ENCODE results near the gene KRT25. TPM values are rescaled to one million over a fixed set of nuclear protein-coding genes. Genes with fewer than 3 reads are reported as not detected.
A peak's percentile ranks its signal among the peaks of the same experiment; 100 is the strongest.

The KRT25 gene
- total and polyA plus RNA-seq, 2 of the 13 experiments (the other 11 are each of a cell fraction or from before 2014, with no cell fraction given) = not detected

GRCh38 chr17:40803617-40804082 lies 48.5 kb upstream of the KRT25 start (continued):
- TF ChIP-seq ARID3A (IDR thresholded peaks at IDR 0.05; ENCODE audit: low read depth, low read length) = peak; percentile 46
- TF ChIP-seq ZNF678 (CRISPR knock-in tag; IDR thresholded peaks at IDR 0.05) = no peak
- TF ChIP-seq ZNF234 (CRISPR knock-in tag; conservative IDR thresholded peaks at IDR 0.05) = no peak
- TF ChIP-seq ZMAT3 (CRISPR knock-in tag; conservative IDR thresholded peaks at IDR 0.05) = 0 out of 2 replicates have a peak, but pooled peaks have one; percentile 48
- TF ChIP-seq ZFP36 (IDR thresholded peaks at IDR 0.05; ENCODE audit: borderline replicate concordance, low read depth, low read length, partially characterized antibody) = peak; percentile 59
- no peak for TF ChIP-seq TAF1 (CRISPR knock-in tag; IDR thresholded peaks at IDR 0.05)
- TF ChIP-seq ISL2 (CRISPR knock-in tag; IDR thresholded peaks at IDR 0.05) = no peak
- peak; percentile 70 for TF ChIP-seq ARID5B (CRISPR knock-in tag; IDR thresholded peaks at IDR 0.05)
- peak; percentile 32; the same call in 1 of the 2 replicates for TF ChIP-seq GABPB1 (CRISPR knock-in tag; IDR thresholded peaks at IDR 0.05)
- TF ChIP-seq FOXA1 (IDR thresholded peaks at IDR 0.05) = no peak
- TF ChIP-seq FOXA1 (CRISPR knock-in tag; IDR thresholded peaks at IDR 0.05) = peak; percentile 79
- TF ChIP-seq E2F1 (CRISPR knock-in tag; IDR thresholded peaks at IDR 0.05) = 0 out of 2 replicates have a peak, but pooled peaks have one; percentile 32
- TF ChIP-seq ZBTB46 (CRISPR knock-in tag; IDR thresholded peaks at IDR 0.05; ENCODE audit: borderline replicate concordance) = no peak
- TF ChIP-seq DDIT3 (CRISPR knock-in tag; IDR thresholded peaks at IDR 0.05) = no peak
- TF ChIP-seq PITX1 (CRISPR knock-in tag; IDR thresholded peaks at IDR 0.05) = peak; percentile 56; the same call in 1 of the 2 replicates
- peak; percentile 33 for TF ChIP-seq PHF5A (CRISPR knock-in tag; IDR thresholded peaks at IDR 0.05; ENCODE audit: low read depth, unreplicated experiment)
- TF ChIP-seq HOXA5 (CRISPR knock-in tag; IDR thresholded peaks at IDR 0.05) = peak; percentile 49; the same call in 1 of the 2 replicates
- TF ChIP-seq ZNF138 (CRISPR knock-in tag; IDR thresholded peaks at IDR 0.05; ENCODE audit: low read depth) = no peak
- TF ChIP-seq NKX3-1 (CRISPR knock-in tag; IDR thresholded peaks at IDR 0.05) = no peak
- no peak for TF ChIP-seq ZNF12 (CRISPR knock-in tag; IDR thresholded peaks at IDR 0.05)
- TF ChIP-seq EEA1 (CRISPR knock-in tag; IDR thresholded peaks at IDR 0.05; ENCODE audit: borderline replicate concordance) = no peak
- no peak for TF ChIP-seq BHLHE40 (IDR thresholded peaks at IDR 0.05; ENCODE audit: low read length)
- TF ChIP-seq TGIF2 (CRISPR knock-in tag; IDR thresholded peaks at IDR 0.05) = 0 out of 2 replicates have a peak, but pooled peaks have one; percentile 22

Data from HepG2 (cell line).